Measurements from ENCODE around the gene CBLN1.

CBLN1 gene

DNA sequence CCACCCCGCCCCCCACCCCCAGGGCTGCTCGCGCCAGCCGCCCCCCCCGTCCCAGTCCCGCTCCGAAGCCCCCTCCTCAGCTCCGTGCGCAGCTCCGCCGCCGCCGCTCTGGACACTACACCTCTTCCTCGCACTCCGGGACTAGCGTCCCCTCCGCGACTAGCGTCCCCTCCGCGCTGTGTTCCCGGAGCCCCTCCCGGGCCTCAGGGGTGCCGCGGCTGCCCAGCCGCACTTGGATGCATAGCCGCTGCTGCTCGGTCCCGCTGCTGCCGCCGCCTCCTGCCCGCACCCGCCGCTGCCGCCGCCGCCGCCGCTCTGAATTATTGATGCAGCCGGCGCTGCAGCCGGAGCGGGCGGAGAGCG is at the start of gene CBLN1:
Gene CBLN1, minus strand, starts transcription at position 359 of the 363 bp plus-strand sequence. CDS start 373 bp downstream, outside the sequence.
- no peak for DNase-seq (ENCODE audit: extremely low read depth, low read depth)
- TF ChIP-seq, protein P1, sequence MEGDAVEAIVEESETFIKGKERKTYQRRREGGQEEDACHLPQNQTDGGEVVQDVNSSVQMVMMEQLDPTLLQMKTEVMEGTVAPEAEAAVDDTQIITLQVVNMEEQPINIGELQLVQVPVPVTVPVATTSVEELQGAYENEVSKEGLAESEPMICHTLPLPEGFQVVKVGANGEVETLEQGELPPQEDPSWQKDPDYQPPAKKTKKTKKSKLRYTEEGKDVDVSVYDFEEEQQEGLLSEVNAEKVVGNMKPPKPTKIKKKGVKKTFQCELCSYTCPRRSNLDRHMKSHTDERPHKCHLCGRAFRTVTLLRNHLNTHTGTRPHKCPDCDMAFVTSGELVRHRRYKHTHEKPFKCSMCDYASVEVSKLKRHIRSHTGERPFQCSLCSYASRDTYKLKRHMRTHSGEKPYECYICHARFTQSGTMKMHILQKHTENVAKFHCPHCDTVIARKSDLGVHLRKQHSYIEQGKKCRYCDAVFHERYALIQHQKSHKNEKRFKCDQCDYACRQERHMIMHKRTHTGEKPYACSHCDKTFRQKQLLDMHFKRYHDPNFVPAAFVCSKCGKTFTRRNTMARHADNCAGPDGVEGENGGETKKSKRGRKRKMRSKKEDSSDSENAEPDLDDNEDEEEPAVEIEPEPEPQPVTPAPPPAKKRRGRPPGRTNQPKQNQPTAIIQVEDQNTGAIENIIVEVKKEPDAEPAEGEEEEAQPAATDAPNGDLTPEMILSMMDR (IDR thresholded peaks at IDR 0.05; ENCODE audit: low read depth, low read length, missing control alignments): no peak
- no peak within 1 kb of the TSS for H3K4me3 ChIP-seq (replicated peaks; ENCODE audit: low read depth, low read length)

DNA sequence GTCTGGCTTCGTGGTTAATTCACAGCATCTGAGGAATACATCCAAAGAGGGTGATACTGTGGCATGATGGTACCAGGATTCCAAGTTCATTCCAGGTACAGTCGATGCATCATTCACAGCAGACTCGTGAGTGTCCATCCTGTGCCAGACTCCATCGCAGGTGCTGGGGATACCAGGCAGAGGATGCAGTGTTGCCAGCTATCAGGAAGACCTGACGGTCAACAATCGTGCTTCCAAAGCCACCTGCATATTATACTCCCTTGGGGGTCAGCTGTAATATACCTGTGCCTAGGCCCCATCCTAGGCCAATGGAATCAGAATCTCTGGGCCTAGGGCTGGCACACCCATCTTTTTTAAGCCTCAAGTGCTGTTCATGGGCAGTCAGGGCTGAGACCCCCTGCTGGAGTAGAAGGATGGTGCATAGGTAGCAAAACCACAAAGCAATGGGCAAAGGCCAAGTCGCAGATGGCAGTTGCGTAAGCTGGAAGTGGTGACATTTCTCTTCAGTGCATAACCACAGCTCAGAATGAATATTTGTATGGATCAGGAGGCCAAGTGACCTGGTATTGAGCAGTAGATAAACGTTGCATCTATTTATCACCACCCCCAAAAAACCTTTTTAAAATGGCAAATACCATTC is 49.0 kb upstream of the CBLN1 start:
- no peak for DNase-seq (ENCODE audit: extremely low read depth, low read depth)
- no peak overlapping the region for H3K4me3 ChIP-seq (replicated peaks; ENCODE audit: low read depth, low read length)
- TF ChIP-seq, protein P1 (IDR thresholded peaks at IDR 0.05; ENCODE audit: low read depth, low read length, missing control alignments): no peak

DNA sequence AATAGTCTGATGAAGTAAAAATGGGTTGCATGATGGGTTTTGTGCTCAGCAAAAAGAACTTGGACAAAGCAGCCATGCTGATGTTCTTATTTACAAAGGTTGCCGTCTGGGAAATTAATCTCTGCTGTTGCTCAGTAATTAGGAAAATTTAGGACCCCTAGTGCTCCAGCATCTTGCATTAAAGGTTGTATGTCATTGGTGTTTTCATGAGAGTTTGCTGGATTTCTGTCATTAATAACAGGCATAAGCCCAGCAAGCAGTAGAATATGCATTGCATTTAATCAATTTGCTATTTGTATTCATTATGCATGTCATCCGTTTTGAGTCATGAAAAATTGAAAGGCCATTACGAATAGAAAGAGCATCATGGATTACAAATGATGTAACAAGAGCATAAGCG is 46.7 kb upstream of the CBLN1 start:
- DNase-seq (ENCODE audit: extremely low read depth, low read depth): no peak
- H3K4me3 ChIP-seq (replicated peaks; ENCODE audit: low read depth, low read length): no peak overlapping the region
- TF ChIP-seq, protein P1 (IDR thresholded peaks at IDR 0.05; ENCODE audit: low read depth, low read length, missing control alignments): no peak

DNA sequence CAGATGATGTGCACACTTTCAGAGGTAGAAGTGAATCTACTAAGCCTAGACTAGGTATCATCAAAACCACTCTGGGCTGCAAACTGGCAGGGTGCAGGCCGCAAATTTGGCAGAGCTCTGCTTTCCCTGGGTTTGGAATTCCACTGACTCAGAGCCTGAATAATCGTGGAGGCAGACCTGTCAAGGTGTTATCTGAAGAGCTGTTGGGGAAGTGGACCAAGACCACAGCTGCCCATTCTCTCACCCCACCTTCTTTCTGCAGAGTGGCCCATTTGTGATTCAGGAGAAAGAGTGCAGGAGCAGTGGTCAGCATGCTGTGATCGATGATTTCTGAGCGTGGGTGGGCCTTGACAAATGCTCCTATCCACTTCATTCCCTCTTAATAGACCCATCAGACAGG is 45.8 kb upstream of the CBLN1 start:
- TF ChIP-seq, protein P1 (IDR thresholded peaks at IDR 0.05; ENCODE audit: low read depth, low read length, missing control alignments): no peak
- DNase-seq (ENCODE audit: extremely low read depth, low read depth): no peak
- H3K4me3 ChIP-seq (replicated peaks; ENCODE audit: low read depth, low read length): no peak overlapping the region

- TF ChIP-seq, protein P1 (IDR thresholded peaks at IDR 0.05; ENCODE audit: low read depth, low read length, missing control alignments): no peak
- DNase-seq (ENCODE audit: extremely low read depth, low read depth): no peak
- no peak overlapping the region for H3K4me3 ChIP-seq (replicated peaks; ENCODE audit: low read depth, low read length)
Observed at GRCh38 chr16:49324703-49325102, 43.1 kb upstream of the CBLN1 start.

DNA sequence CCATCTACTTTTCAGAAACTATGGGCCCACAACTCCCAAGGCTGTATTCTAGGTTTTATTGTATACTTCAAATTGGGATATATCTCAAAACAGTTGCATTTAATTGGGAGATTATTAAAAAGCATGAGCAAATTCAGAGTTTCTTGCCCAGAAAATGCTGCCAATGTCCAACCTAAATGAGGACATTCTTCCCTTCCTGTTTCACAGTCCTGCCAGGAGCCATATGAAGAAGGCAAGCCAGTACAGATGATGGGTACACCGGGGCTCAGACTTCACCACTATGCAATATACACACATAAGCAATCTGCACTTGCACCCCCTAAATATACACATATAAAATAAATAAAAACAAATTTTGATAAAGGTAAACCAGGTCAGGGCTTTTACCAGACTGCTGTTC is 34.0 kb upstream of the CBLN1 start:
- DNase-seq (ENCODE audit: extremely low read depth, low read depth): no peak
- H3K4me3 ChIP-seq (replicated peaks; ENCODE audit: low read depth, low read length): no peak overlapping the region
- TF ChIP-seq, protein P1 (IDR thresholded peaks at IDR 0.05; ENCODE audit: low read depth, low read length, missing control alignments): no peak
